Measurements from ENCODE around the gene MYH14. TPM values are rescaled to one million over a fixed set of nuclear protein-coding genes. Genes with fewer than 3 reads are reported as not detected.
A peak's percentile ranks its signal among the peaks of the same experiment; 100 is the strongest.

The MYH14 gene
- total RNA-seq, 1 donor from 2014 or later, result 1.6 TPM

- Histone ChIP-seq H3K9ac (peak overlapping the region; percentile 59), H3K27ac (peak overlapping the region; percentile 94), H3K4me2 (peak overlapping the region; percentile 92), H3K4me1 (peaks cover 10% of the 10 kb centered on the region), H3F3A (ENCODE audit: low read depth) (peaks cover 32% of the 10 kb centered on the region), H3K79me2 (ENCODE audit: low read depth) (peaks cover 16% of the 10 kb centered on the region), H3K27me3 (peaks cover 12% of the 10 kb centered on the region), H4K20me1 (ENCODE audit: low read depth) (peaks cover 17% of the 10 kb centered on the region), H3K4me3 (peak overlapping the region; percentile 62), H3K36me3 (no peaks in the 10 kb centered on the region), H3K9me3 (ENCODE audit: low read depth) (no peaks in the 10 kb centered on the region), H2AFZ (replicated peaks) (no peak overlapping the region)
- H3K4me3 Mint-ChIP-seq, result peak overlapping the region; percentile 92
- TF ChIP-seq CTCF (IDR thresholded peaks at IDR 0.05) (no peak), EZH2phosphoT487 (IDR thresholded peaks at IDR 0.05) (no peak), EZH2 (IDR thresholded peaks at IDR 0.05) (no peak)
- H3K27me3 Mint-ChIP-seq (ENCODE audit: insufficient read depth, low read depth), result peaks cover 29% of the 10 kb centered on the region
- H3K9me3 Mint-ChIP-seq, result peaks cover 13% of the 10 kb centered on the region
- DNase-seq (ENCODE audit: low spot score), result peak; percentile 77
- peaks cover 9% of the 10 kb centered on the region for H3K36me3 Mint-ChIP-seq
- peaks cover 44% of the 10 kb centered on the region for H3K4me1 Mint-ChIP-seq
- peak overlapping the region; percentile 92 for H3K27ac Mint-ChIP-seq
Observed at GRCh38 chr19:50332244-50333038, 129.0 kb downstream of the MYH14 start.

GRCh38 chr19:50333235-50333736, 129.9 kb downstream of the MYH14 start:
- Mint-ChIP-seq H3K9me3 (peaks cover 13% of the 10 kb centered on the region), H3K36me3 (peaks cover 11% of the 10 kb centered on the region), H3K4me1 (peaks cover 40% of the 10 kb centered on the region), H3K27me3 (ENCODE audit: insufficient read depth, low read depth) (peaks cover 24% of the 10 kb centered on the region), H3K27ac (peak overlapping the region; percentile 97), H3K4me3 (peak overlapping the region; percentile 92)
- H3K4me3 ChIP-seq, result peak overlapping the region; percentile 62
- TF ChIP-seq EZH2 (IDR thresholded peaks at IDR 0.05) (no peak), CTCF (IDR thresholded peaks at IDR 0.05) (no peak), EZH2phosphoT487 (IDR thresholded peaks at IDR 0.05) (no peak)
- DNase-seq (ENCODE audit: low spot score), result peak; percentile 96
- peaks cover 10% of the 10 kb centered on the region for H3K4me1 ChIP-seq
- peaks cover 32% of the 10 kb centered on the region for H3F3A ChIP-seq (ENCODE audit: low read depth)
- no peaks in the 10 kb centered on the region for H3K9me3 ChIP-seq (ENCODE audit: low read depth)
- peak overlapping the region; percentile 94 for H3K27ac ChIP-seq
- H2AFZ ChIP-seq (replicated peaks), result peak overlapping the region; percentile 64
- H3K9ac ChIP-seq, result no peak overlapping the region
- H3K36me3 ChIP-seq, result no peaks in the 10 kb centered on the region
- H4K20me1 ChIP-seq (ENCODE audit: low read depth), result peaks cover 11% of the 10 kb centered on the region
- peaks cover 4% of the 10 kb centered on the region for H3K27me3 ChIP-seq
- peaks cover 16% of the 10 kb centered on the region for H3K79me2 ChIP-seq (ENCODE audit: low read depth)
- H3K4me2 ChIP-seq, result peak overlapping the region; percentile 92

GRCh38 chr19:50333737-50334617, 130.6 kb downstream of the MYH14 start:
- Histone ChIP-seq H2AFZ (replicated peaks) (peak overlapping the region; percentile 64), H3K4me3 (peak overlapping the region; percentile 62), H4K20me1 (ENCODE audit: low read depth) (peaks cover 11% of the 10 kb centered on the region), H3F3A (ENCODE audit: low read depth) (peaks cover 30% of the 10 kb centered on the region), H3K79me2 (ENCODE audit: low read depth) (peaks cover 16% of the 10 kb centered on the region), H3K9me3 (ENCODE audit: low read depth) (no peaks in the 10 kb centered on the region), H3K9ac (no peak overlapping the region), H3K36me3 (peaks cover 5% of the 10 kb centered on the region), H3K4me1 (peaks cover 10% of the 10 kb centered on the region), H3K27me3 (no peaks in the 10 kb centered on the region), H3K4me2 (peak overlapping the region; percentile 92), H3K27ac (peak overlapping the region; percentile 10)
- H3K27ac Mint-ChIP-seq, result peak overlapping the region; percentile 97
- H3K9me3 Mint-ChIP-seq, result peaks cover 13% of the 10 kb centered on the region
- TF ChIP-seq EZH2phosphoT487 (IDR thresholded peaks at IDR 0.05) (no peak), CTCF (IDR thresholded peaks at IDR 0.05) (no peak), EZH2 (IDR thresholded peaks at IDR 0.05) (no peak)
- peaks cover 13% of the 10 kb centered on the region for H3K36me3 Mint-ChIP-seq
- peak overlapping the region; percentile 92 for H3K4me3 Mint-ChIP-seq
- DNase-seq (ENCODE audit: low spot score), result peak; percentile 86
- peaks cover 40% of the 10 kb centered on the region for H3K4me1 Mint-ChIP-seq
- H3K27me3 Mint-ChIP-seq (ENCODE audit: insufficient read depth, low read depth), result peaks cover 23% of the 10 kb centered on the region

All from neural progenitor cell (in vitro differentiated cells).